Neural cell (in vitro differentiated cells): ENCODE results near the gene PACRGL. TPM values are rescaled to one million over a fixed set of nuclear protein-coding genes. Genes with fewer than 3 reads are reported as not detected.

ENCODE experiments used
- H2AFZ ChIP-seq: fragments of 200-600, 300-800 bp; sonication (generic), shearing (Covaris generic); 2 replicates; pipeline ENCODE4 v1.6.0; 2014; ENCODE audit warnings: low read depth, mild to moderate bottlenecking, antibody characterized with exemption, low read length, moderate library complexity
- H3F3A ChIP-seq: fragments of 200-600 bp; shearing (Covaris generic); 2 replicates; pipeline ENCODE4 v1.6.1; 2016; ENCODE audit warnings: mild to moderate bottlenecking, moderate library complexity, mixed read lengths, antibody characterized with exemption, low read length; ENCODE audit not compliant: insufficient read depth, poor library complexity, severe bottlenecking
- H3K27ac ChIP-seq: fragments of 200-600, 300-800 bp; sonication (generic), shearing (Covaris generic); 2 replicates; pipeline ENCODE4 v1.5.1; 2014; ENCODE audit warnings: mild to moderate bottlenecking, low read length, moderate library complexity
- H3K27me3 ChIP-seq: fragments of 300-800, 200-600 bp; sonication (generic), shearing (Covaris generic); 2 replicates; pipeline ENCODE4 v1.6.0; 2014; ENCODE audit warnings: mild to moderate bottlenecking, low read depth, low read length, moderate library complexity; ENCODE audit not compliant: insufficient read depth
- H3K36me3 ChIP-seq: fragments of 300-800, 200-600 bp; sonication (generic), shearing (Covaris generic); 2 replicates; pipeline ENCODE4 v1.5.1; 2014; ENCODE audit warnings: mild to moderate bottlenecking, antibody characterized with exemption, low read length, moderate library complexity; ENCODE audit not compliant: insufficient read depth
- H3K4me2 ChIP-seq: fragments of 300-800, 200-600 bp; sonication (generic), shearing (Covaris generic); 2 replicates; pipeline ENCODE4 v1.6.0; 2014; ENCODE audit warnings: mild to moderate bottlenecking, low read length
- H3K4me3 ChIP-seq: fragments of 300-800, 200-600 bp; sonication (generic), shearing (Covaris generic); 2 replicates; pipeline ENCODE4 v1.5.1; 2014; ENCODE audit warnings: mild to moderate bottlenecking, low read length, moderate library complexity
- H3K79me2 ChIP-seq: fragments of 200-600 bp; shearing (Covaris generic); replicated peaks from 2 replicates; pipeline ENCODE4 v1.6.0; 2014; ENCODE audit warnings: mild to moderate bottlenecking, low read length, moderate library complexity; ENCODE audit not compliant: insufficient read depth
- H3K9ac ChIP-seq: fragments of 300-800, 200-600 bp; sonication (generic), shearing (Covaris generic); 2 replicates; pipeline ENCODE4 v1.6.1; 2016; ENCODE audit warnings: mild to moderate bottlenecking, low read length, mixed read lengths
- H3K9me2 ChIP-seq: fragments of 200-600 bp; shearing (Covaris generic); 2 replicates; pipeline ENCODE4 v1.6.1; 2016; ENCODE audit warnings: mild to moderate bottlenecking, low read length, mixed read lengths; ENCODE audit not compliant: insufficient read depth
- H3K9me3 ChIP-seq: fragments of 200-600, 300-800 bp; sonication (generic), shearing (Covaris generic); 2 replicates; pipeline ENCODE4 v1.6.1; 2016; ENCODE audit warnings: mild to moderate bottlenecking, mixed run types, low read length, moderate library complexity, mixed read lengths
- H4K20me1 ChIP-seq: fragments of 200-600 bp; shearing (Covaris generic); 2 replicates; pipeline ENCODE4 v1.6.1; 2016; ENCODE audit warnings: mild to moderate bottlenecking, mixed run types; ENCODE audit not compliant: insufficient read depth
- EP300 ChIP-seq: fragments of 450-650 bp; conservative IDR thresholded peaks from 2 replicates; pipeline ENCODE4 v1.6.1; 2014; ENCODE audit warnings: antibody characterized with exemption, mild to moderate bottlenecking, moderate library complexity; ENCODE audit not compliant: poor library complexity, severe bottlenecking
- EZH2 ChIP-seq: fragments of 200-600, 300-800 bp; shearing (Covaris generic), sonication (generic); IDR thresholded peaks from 2 replicates; pipeline ENCODE4 v1.6.1; 2014; ENCODE audit warnings: antibody characterized with exemption, low read length, borderline replicate concordance, mild to moderate bottlenecking; ENCODE audit not compliant: insufficient read depth, poor library complexity, severe bottlenecking
- MXI1 ChIP-seq: fragments of 450-650 bp; conservative IDR thresholded peaks from 2 replicates; pipeline ENCODE4 v1.6.1; 2014; ENCODE audit warnings: antibody characterized with exemption, mild to moderate bottlenecking; ENCODE audit not compliant: poor library complexity, severe bottlenecking
- POLR2AphosphoS5 ChIP-seq: IDR thresholded peaks from 2 replicates; pipeline ENCODE4 v1.6.1; 2012
- RAD21 ChIP-seq: fragments of 450-650 bp; conservative IDR thresholded peaks from 2 replicates; pipeline ENCODE4 v1.6.1; 2014; ENCODE audit warnings: antibody characterized with exemption, mild to moderate bottlenecking, moderate library complexity
- SMC3 ChIP-seq: fragments of 450-650 bp; conservative IDR thresholded peaks from 2 replicates; pipeline ENCODE4 v1.6.1; 2014; ENCODE audit warnings: antibody characterized with exemption, mild to moderate bottlenecking, moderate library complexity; ENCODE audit not compliant: poor library complexity
- TAF1 ChIP-seq: IDR thresholded peaks from 2 replicates; pipeline ENCODE4 v1.6.1; 2012; ENCODE audit warnings: low read depth
- polyA plus RNA-seq: library from polyadenylated mRNA; depleted of rRNA; stranded (reverse); fragments of >200 nt; gene quantifications from 2 replicates; pipeline ENCODE4 v1.2.3, GENCODE V29; 2014
- TF ChIP-seq, protein P1 (sequence below): IDR thresholded peaks from 2 replicates; pipeline ENCODE4 v1.6.1; 2012; ENCODE audit warnings: borderline replicate concordance
- TF ChIP-seq, protein P2 (sequence below): fragments of 450-650 bp; IDR thresholded peaks from 2 replicates; pipeline ENCODE4 v1.5.1; 2014; ENCODE audit warnings: antibody characterized with exemption, mild to moderate bottlenecking, moderate library complexity; ENCODE audit not compliant: poor library complexity, severe bottlenecking

The PACRGL gene
- polyA plus RNA-seq, 1 donor from 2014 or later: 41.9 TPM

DNA sequence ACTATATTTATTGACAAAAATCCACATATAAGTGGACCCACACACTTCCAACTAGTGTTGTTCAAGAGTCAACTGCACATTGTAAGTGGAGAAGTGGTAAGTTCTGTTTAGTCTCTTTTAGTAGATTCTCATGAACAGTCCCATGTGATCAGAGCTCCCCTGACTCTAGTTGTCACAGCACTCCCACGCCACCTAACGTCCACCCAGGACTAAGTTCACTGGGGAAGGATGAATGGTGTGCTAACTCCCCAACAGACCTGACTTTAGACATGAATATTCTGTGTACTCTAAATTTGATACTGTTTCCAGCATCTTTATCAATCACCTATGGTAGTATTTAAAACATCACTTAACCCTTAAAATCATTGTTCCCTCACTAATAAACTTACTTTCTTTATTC lies 59.8 kb downstream of the PACRGL start:
- Histone ChIP-seq H3K9me3 (no peaks in the 10 kb centered on the region), H3K27ac (no peak overlapping the region), H3K4me2 (no peak overlapping the region), H3F3A (no peaks in the 10 kb centered on the region), H2AFZ (no peak overlapping the region), H3K4me3 (no peak overlapping the region), H3K9ac (no peak overlapping the region), H3K79me2 (no peaks in the 10 kb centered on the region), H3K36me3 (no peaks in the 10 kb centered on the region), H3K27me3 (no peaks in the 10 kb centered on the region), H4K20me1 (no peaks in the 10 kb centered on the region), H3K9me2 (no peaks in the 10 kb centered on the region)
- TF ChIP-seq, protein P1, sequence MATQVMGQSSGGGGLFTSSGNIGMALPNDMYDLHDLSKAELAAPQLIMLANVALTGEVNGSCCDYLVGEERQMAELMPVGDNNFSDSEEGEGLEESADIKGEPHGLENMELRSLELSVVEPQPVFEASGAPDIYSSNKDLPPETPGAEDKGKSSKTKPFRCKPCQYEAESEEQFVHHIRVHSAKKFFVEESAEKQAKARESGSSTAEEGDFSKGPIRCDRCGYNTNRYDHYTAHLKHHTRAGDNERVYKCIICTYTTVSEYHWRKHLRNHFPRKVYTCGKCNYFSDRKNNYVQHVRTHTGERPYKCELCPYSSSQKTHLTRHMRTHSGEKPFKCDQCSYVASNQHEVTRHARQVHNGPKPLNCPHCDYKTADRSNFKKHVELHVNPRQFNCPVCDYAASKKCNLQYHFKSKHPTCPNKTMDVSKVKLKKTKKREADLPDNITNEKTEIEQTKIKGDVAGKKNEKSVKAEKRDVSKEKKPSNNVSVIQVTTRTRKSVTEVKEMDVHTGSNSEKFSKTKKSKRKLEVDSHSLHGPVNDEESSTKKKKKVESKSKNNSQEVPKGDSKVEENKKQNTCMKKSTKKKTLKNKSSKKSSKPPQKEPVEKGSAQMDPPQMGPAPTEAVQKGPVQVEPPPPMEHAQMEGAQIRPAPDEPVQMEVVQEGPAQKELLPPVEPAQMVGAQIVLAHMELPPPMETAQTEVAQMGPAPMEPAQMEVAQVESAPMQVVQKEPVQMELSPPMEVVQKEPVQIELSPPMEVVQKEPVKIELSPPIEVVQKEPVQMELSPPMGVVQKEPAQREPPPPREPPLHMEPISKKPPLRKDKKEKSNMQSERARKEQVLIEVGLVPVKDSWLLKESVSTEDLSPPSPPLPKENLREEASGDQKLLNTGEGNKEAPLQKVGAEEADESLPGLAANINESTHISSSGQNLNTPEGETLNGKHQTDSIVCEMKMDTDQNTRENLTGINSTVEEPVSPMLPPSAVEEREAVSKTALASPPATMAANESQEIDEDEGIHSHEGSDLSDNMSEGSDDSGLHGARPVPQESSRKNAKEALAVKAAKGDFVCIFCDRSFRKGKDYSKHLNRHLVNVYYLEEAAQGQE: no peak
- TF ChIP-seq SMC3 (no peak), TAF1 (no peak), MXI1 (no peak), RAD21 (no peak), EP300 (no peak), EZH2 (no peak), POLR2AphosphoS5 (no peak)
- TF ChIP-seq, protein P2, sequence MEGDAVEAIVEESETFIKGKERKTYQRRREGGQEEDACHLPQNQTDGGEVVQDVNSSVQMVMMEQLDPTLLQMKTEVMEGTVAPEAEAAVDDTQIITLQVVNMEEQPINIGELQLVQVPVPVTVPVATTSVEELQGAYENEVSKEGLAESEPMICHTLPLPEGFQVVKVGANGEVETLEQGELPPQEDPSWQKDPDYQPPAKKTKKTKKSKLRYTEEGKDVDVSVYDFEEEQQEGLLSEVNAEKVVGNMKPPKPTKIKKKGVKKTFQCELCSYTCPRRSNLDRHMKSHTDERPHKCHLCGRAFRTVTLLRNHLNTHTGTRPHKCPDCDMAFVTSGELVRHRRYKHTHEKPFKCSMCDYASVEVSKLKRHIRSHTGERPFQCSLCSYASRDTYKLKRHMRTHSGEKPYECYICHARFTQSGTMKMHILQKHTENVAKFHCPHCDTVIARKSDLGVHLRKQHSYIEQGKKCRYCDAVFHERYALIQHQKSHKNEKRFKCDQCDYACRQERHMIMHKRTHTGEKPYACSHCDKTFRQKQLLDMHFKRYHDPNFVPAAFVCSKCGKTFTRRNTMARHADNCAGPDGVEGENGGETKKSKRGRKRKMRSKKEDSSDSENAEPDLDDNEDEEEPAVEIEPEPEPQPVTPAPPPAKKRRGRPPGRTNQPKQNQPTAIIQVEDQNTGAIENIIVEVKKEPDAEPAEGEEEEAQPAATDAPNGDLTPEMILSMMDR: no peak

DNA sequence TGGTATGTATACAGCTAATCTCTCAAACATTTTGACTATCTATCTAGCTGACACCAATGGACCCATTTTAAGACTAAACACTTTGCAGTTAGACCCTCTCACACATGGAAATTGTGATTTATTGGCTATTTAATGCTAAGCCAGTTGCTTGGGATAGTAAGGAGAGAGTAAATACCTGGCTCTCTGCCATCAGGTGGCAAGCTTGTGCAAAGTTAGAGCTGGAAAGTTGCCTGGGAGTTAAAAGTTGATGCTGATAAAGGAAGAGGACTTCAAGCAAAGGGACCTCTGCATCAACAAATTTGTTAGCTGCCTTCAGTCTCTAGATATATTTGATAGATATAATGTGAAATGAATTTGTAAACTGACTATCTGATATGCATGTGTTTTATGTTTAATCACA lies 61.1 kb downstream of the PACRGL start:
- no peaks in the 10 kb centered on the region for H3F3A ChIP-seq
- TF ChIP-seq POLR2AphosphoS5: no peak
- TF ChIP-seq MXI1: no peak
- TF ChIP-seq, protein P1: no peak
- no peak for TF ChIP-seq RAD21
- TF ChIP-seq, protein P2: no peak
- TF ChIP-seq EZH2: no peak
- TF ChIP-seq TAF1: no peak
- no peak for TF ChIP-seq EP300
- no peak for TF ChIP-seq SMC3
- H4K20me1 ChIP-seq: no peaks in the 10 kb centered on the region
- no peaks in the 10 kb centered on the region for H3K36me3 ChIP-seq
- H3K4me3 ChIP-seq: no peak overlapping the region
- no peaks in the 10 kb centered on the region for H3K9me2 ChIP-seq
- no peak overlapping the region for H2AFZ ChIP-seq
- no peaks in the 10 kb centered on the region for H3K9me3 ChIP-seq
- H3K79me2 ChIP-seq: no peaks in the 10 kb centered on the region
- H3K9ac ChIP-seq: no peak overlapping the region
- H3K27me3 ChIP-seq: no peaks in the 10 kb centered on the region
- no peak overlapping the region for H3K4me2 ChIP-seq
- H3K27ac ChIP-seq: no peak overlapping the region
